ENCODE results near the gene ZW10. TPM values are rescaled to one million over a fixed set of nuclear protein-coding genes. Genes with fewer than 3 reads are reported as not detected.

ZW10 gene
- total and polyA plus RNA-seq, 10 of the 15 experiments (the other 5 are each of a cell fraction or from before 2014, with no cell fraction given), result 5.4 to 32.0 (median 17.3) TPM

DNA sequence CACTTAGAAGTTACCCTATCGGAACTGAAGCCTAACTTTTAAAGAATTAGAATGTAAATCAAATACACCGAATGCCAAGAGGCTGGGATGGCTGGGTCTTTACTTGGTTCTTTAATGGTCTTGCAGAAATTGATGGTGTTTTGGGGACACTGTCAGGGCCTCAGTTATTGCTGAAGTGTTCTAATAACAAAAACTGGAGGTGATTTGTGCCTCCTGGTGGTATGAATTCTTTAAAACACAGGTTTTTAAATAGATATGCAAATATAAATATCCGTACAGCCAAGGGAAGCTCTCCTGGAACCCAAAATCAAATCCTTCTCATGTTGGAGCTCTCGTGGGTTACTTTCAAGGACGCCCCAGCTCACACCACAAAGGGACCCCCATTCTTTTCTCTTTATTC lies 48.1 kb downstream of the ZW10 start:
- H3K27ac ChIP-seq (ENCODE audit: control insufficient read depth, insufficient read depth), result no peak overlapping the region
- DNase-seq (ENCODE audit: low read depth, low spot score) (no peak), ATAC-seq (no peak), FAIRE-seq (no peak)
- no peak overlapping the region for H2AFZ ChIP-seq (ENCODE audit: control insufficient read depth, low read depth, low read length)
- ChIA-PET POLR2A (no interaction called here), RAD21 (ENCODE audit: unreplicated experiment) (no interaction called here), SMC1A (ENCODE audit: uncharacterized antibody, unreplicated experiment) (interaction anchor here (0.7 to 1.1 kb wide), 3 partner anchors 11 to 18 kb away, joined by 3 to 4 read pairs (median 4); no protein-coding TSS in a partner anchor), CTCF (no interaction called here)
- no TSS peak for BruUV-seq (replicated peaks)
- 95% methylated on average over 5 of the region's 5 CpGs for WGBS (ENCODE audit: insufficient coverage, insufficient replicate concordance, low lambda C conversion rate, missing lambda C conversion rate)
- no peaks in the 10 kb centered on the region for H3K9me3 ChIP-seq (replicated peaks; ENCODE audit: control insufficient read depth, insufficient read depth, low read length)
- no peak overlapping the region for H3K4me3 ChIP-seq
- intact Hi-C loops (cut with micrococcal nuclease; ENCODE audit: unreplicated experiment), result no loop called here
- H3K4me2 ChIP-seq (ENCODE audit: control insufficient read depth, insufficient read depth), result no peak overlapping the region
- no peaks in the 10 kb centered on the region for H3K4me1 ChIP-seq (ENCODE audit: control insufficient read depth, insufficient read depth, low read length)
- no peak overlapping the region for H3K9ac ChIP-seq (ENCODE audit: control insufficient read depth, insufficient read depth, low read length)
- in situ Hi-C loops (cut with MboI), result no loop called here
- no peaks in the 10 kb centered on the region for H3K27me3 ChIP-seq (replicated peaks in 1 of 2; ENCODE audit: control insufficient read depth in 2 of 2, insufficient read depth in 2 of 2, low read length in 1 of 2)
- no peaks in the 10 kb centered on the region for H3K79me2 ChIP-seq (ENCODE audit: control insufficient read depth, insufficient read depth, low read length)
- no peaks in the 10 kb centered on the region for H3K36me3 ChIP-seq (ENCODE audit: control insufficient read depth in 2 of 2, insufficient read depth in 2 of 2, low read length in 1 of 2)
- no peaks in the 10 kb centered on the region for H4K20me1 ChIP-seq (ENCODE audit: control insufficient read depth, insufficient read depth)
- TF ChIP-seq SREBF1 (IDR thresholded peaks at IDR 0.05; ENCODE audit: low read length), result no peak
- TF ChIP-seq CHD2 (IDR thresholded peaks at IDR 0.05; ENCODE audit: borderline replicate concordance, low read depth, low read length), result no peak
- TF ChIP-seq MTA2 (IDR thresholded peaks at IDR 0.05; ENCODE audit: low read depth), result no peak
- no peak for TF ChIP-seq MEF2A (IDR thresholded peaks at IDR 0.05; ENCODE audit: insufficient read depth, low read depth, low read length)
- TF ChIP-seq NFYA (IDR thresholded peaks at IDR 0.05; ENCODE audit: borderline replicate concordance, low read depth, low read length), result no peak
- TF ChIP-seq SP1 (IDR thresholded peaks at IDR 0.05; ENCODE audit: low read depth, low read length), result no peak
- TF ChIP-seq, protein P1, sequence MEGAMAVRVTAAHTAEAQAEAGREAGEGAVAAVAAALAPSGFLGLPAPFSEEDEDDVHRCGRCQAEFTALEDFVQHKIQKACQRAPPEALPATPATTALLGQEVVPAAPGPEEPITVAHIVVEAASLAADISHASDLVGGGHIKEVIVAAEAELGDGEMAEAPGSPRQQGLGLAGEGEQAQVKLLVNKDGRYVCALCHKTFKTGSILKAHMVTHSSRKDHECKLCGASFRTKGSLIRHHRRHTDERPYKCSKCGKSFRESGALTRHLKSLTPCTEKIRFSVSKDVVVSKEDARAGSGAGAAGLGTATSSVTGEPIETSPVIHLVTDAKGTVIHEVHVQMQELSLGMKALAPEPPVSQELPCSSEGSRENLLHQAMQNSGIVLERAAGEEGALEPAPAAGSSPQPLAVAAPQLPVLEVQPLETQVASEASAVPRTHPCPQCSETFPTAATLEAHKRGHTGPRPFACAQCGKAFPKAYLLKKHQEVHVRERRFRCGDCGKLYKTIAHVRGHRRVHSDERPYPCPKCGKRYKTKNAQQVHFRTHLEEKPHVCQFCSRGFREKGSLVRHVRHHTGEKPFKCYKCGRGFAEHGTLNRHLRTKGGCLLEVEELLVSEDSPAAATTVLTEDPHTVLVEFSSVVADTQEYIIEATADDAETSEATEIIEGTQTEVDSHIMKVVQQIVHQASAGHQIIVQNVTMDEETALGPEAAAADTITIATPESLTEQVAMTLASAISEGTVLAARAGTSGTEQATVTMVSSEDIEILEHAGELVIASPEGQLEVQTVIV (IDR thresholded peaks at IDR 0.05; ENCODE audit: borderline replicate concordance, partially characterized antibody), result no peak
- no peak for TF ChIP-seq NFIC (IDR thresholded peaks at IDR 0.05; ENCODE audit: low read depth, low read length)
- TF ChIP-seq, protein P2, sequence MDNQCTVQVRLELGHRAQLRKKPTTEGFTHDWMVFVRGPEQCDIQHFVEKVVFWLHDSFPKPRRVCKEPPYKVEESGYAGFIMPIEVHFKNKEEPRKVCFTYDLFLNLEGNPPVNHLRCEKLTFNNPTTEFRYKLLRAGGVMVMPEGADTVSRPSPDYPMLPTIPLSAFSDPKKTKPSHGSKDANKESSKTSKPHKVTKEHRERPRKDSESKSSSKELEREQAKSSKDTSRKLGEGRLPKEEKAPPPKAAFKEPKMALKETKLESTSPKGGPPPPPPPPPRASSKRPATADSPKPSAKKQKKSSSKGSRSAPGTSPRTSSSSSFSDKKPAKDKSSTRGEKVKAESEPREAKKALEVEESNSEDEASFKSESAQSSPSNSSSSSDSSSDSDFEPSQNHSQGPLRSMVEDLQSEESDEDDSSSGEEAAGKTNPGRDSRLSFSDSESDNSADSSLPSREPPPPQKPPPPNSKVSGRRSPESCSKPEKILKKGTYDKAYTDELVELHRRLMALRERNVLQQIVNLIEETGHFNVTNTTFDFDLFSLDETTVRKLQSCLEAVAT (IDR thresholded peaks at IDR 0.05), result no peak
- TF ChIP-seq, protein P3, sequence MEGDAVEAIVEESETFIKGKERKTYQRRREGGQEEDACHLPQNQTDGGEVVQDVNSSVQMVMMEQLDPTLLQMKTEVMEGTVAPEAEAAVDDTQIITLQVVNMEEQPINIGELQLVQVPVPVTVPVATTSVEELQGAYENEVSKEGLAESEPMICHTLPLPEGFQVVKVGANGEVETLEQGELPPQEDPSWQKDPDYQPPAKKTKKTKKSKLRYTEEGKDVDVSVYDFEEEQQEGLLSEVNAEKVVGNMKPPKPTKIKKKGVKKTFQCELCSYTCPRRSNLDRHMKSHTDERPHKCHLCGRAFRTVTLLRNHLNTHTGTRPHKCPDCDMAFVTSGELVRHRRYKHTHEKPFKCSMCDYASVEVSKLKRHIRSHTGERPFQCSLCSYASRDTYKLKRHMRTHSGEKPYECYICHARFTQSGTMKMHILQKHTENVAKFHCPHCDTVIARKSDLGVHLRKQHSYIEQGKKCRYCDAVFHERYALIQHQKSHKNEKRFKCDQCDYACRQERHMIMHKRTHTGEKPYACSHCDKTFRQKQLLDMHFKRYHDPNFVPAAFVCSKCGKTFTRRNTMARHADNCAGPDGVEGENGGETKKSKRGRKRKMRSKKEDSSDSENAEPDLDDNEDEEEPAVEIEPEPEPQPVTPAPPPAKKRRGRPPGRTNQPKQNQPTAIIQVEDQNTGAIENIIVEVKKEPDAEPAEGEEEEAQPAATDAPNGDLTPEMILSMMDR (IDR thresholded peaks at IDR 0.05 in 2 of 3, conservative IDR thresholded peaks at IDR 0.05 in 1 of 3; ENCODE audit: control insufficient read depth in 2 of 3, extremely low read depth in 1 of 3, insufficient read depth in 1 of 3, low read depth in 3 of 3, low read length in 3 of 3), result no peak
- TF ChIP-seq ZZZ3 (IDR thresholded peaks at IDR 0.05; ENCODE audit: control insufficient read depth, insufficient read length, low read depth), result no peak
- TF ChIP-seq, protein P4, sequence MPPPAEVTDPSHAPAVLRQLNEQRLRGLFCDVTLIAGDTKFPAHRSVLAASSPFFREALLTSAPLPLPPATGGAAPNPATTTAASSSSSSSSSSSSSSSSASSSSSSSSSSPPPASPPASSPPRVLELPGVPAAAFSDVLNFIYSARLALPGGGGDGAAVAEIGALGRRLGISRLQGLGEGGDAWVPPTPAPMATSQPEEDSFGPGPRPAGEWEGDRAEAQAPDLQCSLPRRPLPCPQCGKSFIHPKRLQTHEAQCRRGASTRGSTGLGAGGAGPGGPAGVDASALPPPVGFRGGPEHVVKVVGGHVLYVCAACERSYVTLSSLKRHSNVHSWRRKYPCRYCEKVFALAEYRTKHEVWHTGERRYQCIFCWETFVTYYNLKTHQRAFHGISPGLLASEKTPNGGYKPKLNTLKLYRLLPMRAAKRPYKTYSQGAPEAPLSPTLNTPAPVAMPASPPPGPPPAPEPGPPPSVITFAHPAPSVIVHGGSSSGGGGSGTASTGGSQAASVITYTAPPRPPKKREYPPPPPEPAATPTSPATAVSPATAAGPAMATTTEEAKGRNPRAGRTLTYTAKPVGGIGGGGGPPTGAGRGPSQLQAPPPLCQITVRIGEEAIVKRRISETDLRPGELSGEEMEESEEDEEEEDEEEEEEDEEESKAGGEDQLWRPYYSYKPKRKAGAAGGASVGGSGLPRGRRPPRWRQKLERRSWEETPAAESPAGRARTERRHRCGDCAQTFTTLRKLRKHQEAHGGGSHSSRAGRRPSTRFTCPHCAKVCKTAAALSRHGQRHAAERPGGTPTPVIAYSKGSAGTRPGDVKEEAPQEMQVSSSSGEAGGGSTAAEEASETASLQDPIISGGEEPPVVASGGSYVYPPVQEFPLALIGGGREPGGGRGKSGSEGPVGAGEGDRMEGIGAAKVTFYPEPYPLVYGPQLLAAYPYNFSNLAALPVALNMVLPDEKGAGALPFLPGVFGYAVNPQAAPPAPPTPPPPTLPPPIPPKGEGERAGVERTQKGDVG (CRISPR knock-in tag; IDR thresholded peaks at IDR 0.05), result no peak
- TF ChIP-seq, protein P5, sequence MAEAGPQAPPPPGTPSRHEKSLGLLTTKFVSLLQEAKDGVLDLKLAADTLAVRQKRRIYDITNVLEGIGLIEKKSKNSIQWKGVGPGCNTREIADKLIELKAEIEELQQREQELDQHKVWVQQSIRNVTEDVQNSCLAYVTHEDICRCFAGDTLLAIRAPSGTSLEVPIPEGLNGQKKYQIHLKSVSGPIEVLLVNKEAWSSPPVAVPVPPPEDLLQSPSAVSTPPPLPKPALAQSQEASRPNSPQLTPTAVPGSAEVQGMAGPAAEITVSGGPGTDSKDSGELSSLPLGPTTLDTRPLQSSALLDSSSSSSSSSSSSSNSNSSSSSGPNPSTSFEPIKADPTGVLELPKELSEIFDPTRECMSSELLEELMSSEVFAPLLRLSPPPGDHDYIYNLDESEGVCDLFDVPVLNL (IDR thresholded peaks at IDR 0.05; ENCODE audit: low read depth, low read length), result no peak
- no peak for TF ChIP-seq POU2F2 (IDR thresholded peaks at IDR 0.05; ENCODE audit: borderline replicate concordance, low read depth, low read length)
- no peak for TF ChIP-seq ESRRA (IDR thresholded peaks at IDR 0.05; ENCODE audit: low read length)

Data from GM12878 (cell line).